Activated CD8-positive, alpha-beta memory T cell treated with anti-CD3 and anti-CD28 coated beads for 48 hours (primary cell): Measurements from ENCODE around the gene ADAD2.

Experiments
- DNase-seq, 3 experiments: peaks; one replicate each; pipeline ENCODE4 v3.0.0-alpha.2; 2020; ENCODE audit warnings: low read depth in 2 of 3, low spot score in 2 of 3

ADAD2 gene

DNA sequence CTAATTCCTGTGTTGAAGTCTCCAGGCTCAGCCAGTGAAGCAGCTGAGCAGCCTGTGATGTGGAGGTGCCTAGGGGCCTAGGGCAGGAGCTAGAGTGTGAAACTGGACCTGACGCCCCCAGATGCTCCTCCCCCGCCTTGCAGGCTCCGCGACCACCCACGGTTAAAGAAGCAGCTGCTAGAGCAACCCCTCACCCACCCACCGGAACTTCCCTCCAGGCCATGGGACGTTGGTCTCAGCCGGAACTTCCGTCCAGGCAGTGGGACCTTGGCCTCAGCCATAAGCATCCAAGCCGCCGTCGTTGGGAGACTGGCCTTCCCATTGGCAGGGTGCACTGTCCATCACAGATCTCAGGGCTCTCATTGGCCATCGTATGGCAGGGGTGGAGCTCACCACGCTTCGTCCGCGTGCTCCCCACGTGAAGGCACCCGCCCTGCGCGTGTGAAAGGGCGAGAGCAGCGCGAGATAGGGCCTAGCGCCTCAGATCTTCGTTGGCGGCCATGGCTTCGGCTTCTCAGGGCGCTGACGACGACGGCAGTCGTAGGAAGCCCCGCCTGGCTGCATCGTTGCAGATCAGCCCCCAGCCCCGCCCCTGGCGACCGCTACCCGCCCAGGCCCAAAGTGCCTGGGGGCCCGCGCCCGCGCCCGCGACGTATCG is at the start of gene ADAD2:
ADAD2 (plus strand) TSS at position 427 of the 658 bp plus-strand sequence; CDS start at position 501, 74 bp downstream.
- no peak for DNase-seq

DNA sequence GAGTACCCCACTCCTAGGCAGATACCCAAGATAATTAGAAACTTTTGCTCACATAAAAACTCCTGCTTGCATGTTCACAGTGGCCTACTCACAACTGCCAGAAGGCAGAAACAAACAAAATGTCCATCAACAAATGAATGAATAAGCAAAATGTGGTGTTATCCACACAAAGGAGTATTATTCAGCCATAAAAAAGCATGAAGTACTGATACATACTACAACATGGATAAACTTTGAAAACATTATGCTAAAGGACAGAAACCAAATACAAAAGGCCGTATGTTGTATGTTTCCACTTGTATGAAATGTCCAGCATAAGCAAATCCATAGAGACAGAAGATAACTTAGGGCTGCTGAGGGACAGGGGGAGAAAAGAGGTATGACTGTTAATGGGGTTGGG is 47.9 kb upstream of the ADAD2 start:
- DNase-seq: no peak

DNA sequence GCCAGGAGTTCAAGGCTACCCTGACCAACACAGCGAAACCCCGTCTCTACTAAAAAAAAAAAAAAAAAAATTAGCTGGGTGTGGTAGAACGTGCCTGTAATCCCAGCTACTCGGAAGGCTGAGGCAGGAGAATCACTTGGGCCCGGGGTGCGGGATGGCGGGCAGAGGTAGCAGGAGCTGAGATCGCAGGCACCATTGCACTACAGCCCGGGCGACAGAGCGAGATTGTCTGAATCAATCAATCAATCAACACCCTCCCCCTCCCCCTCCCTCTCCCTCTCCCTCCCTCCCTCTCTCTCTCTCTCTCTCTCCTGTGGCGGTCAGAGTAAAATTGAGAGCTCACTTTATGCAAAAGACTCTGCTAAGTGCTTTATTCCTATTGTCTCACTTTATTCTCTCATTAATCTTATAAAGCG is 47.2 kb upstream of the ADAD2 start:
- no peak for DNase-seq

DNA sequence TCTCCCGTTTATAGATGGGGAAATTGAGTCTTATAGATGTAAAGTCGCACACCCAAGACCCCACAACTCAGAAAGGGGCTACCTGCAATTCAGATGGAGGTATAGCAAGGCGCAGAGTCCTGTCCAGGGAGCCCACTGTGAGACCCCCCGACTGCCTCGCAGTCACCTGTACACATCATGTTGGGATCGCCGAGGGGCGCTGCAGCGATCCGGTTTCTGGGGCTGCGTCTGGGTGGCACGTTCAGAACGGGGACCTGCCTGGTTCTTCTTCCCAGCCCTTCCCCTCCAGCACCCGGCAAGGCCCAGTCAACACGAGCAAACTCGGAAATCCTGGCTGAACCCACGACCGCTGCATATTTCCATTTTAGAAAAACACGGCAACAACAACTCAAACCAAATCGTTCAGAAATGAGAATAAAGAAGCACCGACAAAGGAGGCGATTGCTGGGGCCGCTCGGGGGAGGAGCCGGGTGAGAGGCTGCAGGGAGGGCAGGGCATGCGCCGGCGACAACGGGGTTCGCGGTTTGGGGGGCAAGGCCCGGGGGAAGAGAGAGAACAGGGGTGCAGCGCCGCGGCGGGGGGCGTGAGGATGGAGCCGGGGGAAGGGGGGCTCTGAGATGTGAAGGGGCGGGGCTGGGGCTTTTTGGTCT is 46.6 kb upstream of the ADAD2 start:
- peak in 2 of 3 experiments; percentile 13 to 17 for DNase-seq

DNA sequence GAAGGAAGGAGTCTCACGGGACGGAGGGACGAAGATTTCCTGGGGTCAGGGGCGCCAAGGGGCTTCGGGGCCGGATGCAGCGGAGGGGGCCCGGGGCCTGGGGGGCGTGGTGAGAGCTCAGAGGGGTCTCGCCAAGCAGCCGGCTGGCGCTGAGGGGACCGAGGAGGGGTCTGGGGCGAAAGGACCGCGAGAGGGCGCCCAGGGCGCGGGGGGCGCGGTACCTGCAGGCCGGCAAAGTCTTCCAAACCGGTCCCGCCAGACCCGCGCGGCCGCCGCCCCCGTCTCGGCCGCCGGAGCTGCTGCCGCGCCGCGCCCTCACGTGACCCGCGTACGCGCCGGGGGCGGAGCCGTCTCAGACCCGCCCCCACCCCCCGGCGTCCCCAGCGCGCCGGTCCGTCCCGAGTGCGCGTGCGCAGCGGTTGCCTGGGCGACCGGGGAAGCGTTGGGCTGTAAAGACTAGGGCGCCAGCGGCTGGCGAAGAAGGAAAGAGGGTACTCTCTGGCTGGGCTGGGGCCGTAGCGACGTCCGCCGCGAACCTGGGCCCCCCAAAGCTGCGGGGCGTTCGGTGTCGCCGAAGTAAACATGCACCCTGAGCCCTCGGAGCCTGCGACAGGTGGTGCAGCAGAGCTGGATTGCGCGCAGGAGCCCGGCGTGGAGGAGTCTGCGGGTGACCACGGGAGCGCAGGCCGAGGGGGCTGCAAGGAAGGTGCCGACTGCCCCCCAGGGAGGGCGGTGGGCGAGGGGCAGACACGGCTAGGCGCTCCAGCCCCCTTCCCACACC is 45.9 kb upstream of the ADAD2 start, which contains the start of the genes DNAAF1 and HSDL1:
DNAAF1 (plus strand) TSS at position 450 of the 781 bp plus-strand sequence; CDS start at position 583, 133 bp downstream.
HSDL1 (minus strand) TSS at position 319 of the 781 bp plus-strand sequence. CDS start 13,856 bp downstream, outside the sequence.
- DNase-seq: peak; percentile 90 to 96 (median 91)

DNA sequence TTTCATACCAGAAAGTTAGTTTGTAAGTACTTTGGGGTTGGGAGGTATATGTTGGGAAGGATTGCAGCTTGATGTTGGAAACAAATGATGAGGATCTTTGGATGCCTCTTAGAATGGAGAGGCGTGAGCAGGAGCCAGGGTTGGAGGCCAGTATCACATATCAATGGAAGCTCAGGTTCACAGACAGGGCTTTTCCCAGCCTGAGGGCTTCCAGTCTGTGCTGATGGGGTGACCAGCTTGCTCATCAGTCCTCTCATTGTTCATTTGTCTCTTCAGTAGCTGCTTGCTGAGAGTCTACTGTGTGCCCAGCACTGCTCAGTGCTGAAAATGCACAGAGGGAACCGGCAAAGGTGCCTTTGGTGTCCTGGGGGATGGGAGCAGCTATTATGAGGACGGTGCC is 40.0 kb upstream of the ADAD2 start:
- no peak for DNase-seq

DNA sequence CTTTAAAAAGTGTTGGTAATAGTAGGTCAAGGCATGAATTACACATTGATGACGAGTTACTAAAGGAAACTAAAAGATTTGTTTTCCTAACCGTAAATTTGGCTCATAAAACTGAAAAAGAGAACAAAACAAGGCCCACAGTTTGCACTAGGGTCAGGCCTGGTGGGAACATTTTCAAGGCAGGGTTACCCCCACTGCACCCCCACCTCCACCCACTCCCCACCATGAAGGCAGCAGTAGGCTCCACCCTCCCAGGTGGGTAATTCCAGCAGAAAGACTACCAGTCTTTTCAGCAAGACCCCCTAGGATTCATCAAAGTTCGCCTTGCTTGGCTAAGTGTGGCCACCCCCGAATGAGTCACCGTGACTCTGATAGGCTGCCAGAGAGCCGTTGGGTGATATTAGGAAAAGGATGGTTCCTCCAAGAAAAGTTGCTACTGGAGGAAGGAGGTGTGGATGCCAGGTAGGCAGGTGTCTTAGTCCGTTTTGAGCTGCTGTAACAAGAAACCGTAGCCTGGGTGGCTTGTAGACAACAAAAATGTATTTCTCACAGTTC is 37.2 kb upstream of the ADAD2 start:
- DNase-seq: no peak

DNA sequence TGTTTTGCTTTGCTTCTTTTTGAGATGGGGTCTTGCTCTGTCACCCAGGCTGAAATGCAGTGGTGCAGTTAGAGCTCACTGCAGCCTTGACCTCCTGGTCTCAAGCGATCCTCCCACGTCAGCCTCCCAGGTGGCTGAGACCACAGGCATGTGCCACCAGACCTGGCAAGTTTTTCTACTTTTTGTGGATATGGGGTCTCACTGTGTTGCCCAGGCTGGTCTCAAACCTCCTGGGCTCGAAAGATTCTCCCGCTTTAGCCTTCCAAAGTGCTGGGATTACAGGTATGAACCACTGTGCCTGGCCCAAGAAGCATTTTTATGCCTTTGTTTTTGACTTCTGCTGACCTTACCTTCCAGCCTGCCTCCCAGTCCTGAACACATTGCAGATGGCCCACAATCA is 35.7 kb upstream of the ADAD2 start:
- no peak for DNase-seq

DNA sequence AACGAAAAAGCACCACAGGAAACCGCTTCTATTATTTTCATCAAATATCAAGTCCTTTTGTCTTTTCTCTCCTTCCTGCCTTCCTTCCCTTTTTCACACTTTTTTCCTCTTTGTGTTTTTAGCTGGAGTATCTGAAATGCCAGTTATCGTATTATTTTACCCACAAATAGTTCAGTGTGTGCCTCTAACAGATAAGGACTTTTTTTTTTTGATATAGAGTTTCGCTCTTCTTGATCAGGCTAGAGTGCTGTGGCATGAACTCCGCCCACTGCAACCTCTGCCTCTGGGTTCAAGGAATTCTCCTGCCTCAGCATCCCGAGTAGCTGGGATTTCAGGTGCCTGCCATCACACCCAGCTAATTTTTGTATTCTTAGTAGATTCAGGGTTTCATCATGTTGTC is 35.2 kb upstream of the ADAD2 start:
- DNase-seq: no peak

DNA sequence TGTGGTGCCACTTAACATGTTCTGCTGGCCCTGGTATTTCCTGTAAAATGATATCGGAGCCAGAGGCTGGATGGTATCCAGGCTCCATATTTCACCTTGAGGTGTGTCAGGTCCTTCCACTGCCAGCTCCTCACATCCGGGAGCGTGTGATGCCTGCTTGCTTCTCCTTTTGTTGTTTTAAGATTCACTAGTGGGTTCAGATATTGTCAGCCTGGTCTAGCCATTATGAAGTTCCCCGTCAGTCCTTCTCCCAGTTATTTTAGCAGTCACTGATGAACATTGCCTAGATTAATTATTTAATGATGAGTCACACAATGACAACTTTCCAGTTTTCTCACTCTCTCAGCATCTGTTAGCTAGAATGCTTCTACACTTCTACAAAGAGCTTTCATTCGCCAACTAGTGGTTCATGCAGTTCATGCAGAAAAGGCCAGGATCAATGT is 34.6 kb upstream of the ADAD2 start:
- no peak for DNase-seq

DNA sequence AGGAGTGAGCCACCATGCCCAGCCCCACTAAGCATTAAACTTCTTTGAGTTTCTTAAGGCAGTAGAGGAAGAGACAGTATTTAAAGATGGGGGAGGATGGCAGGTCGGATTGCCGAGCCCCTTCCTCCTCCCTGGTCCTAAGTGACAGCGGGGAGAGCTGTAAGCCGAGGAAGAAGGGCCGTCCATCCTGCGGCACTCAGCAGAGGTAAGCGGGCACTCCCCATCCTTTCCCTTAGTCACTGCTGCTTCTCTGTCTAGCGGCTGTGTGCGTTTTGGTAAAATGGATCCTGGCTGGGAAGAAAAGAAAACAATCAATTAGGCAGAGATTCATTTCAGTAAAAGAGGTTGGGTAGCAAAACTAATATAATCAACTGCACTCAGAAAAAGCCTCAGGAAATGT is 31.9 kb upstream of the ADAD2 start:
- DNase-seq: no peak

DNA sequence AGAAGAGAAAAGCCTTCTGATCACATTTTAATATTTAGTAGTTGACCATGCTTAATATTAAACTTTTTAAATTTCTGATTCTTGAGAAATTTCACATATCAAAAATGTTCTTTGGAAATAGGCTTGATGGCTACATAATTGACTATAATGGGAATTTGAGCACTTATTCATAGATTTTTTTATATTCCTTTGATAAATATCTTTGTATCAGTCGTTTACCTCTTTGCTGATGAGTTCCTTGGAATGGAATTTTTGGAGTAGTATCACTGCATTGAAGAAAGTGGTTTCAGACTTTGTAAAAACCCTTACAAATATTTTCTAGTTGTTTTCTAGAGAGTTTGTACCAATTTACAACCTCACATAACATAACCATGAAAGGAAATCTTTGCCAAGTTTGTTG is 31.2 kb upstream of the ADAD2 start:
- DNase-seq: no peak

DNA sequence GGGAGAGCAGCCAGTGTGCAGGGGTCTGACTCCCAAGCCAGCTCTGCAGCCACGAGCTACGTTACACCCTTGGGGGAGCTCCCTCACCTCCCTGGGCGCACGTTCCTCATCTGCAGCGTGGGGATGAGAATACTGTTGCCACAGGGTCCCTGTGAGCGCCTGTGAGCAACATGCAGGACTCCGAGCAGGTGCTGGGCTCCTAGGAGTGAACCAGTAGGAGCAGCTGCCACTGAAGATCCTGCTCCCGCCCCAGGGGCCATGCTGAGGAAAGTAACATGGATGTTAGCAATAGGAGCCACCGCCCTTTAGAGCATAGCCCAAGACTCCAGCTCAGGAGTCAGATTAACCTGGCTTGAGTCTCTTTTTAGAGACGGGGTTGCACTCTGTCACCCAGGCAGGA is 29.9 kb upstream of the ADAD2 start:
- DNase-seq: no peak

DNA sequence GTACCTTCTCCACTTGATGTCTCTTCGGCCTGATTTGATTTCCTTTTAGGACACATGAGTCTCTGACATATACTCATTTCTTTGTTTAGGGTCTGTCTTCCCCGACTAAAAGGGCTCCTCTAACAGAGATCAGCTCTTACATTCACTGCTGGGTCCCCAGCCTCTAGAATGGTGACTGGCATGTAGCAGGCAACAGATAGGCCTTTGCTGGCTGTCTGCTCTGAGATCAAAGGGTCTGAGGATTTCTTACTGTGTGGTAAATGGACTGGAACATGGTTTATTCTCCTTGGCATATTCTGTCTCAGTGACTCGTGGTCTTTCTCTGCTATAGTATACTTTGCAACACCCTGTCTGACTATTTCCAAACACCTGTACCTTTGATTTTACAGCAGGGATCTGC is 29.2 kb upstream of the ADAD2 start:
- no peak for DNase-seq

DNA sequence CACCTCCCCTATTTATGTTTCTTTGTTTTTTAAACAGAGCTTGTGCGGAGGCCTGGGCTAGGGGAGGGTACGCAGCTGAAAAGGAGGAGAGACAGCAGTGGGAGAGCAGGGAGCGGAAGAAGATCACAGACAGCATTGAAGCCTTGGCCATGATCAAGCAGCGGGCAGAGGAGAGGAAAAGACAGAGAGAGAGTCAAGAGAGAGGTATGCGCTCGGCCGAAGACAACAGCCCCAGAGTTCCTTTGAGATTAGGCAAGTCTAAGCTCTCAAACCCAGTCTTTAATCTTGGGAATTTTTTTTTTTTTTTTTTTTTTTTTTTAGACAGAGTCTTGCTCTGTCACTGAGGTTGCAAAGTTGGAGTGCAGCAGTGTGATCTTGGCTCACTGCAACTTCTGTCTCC is 25.2 kb upstream of the ADAD2 start:
- DNase-seq: no peak

DNA sequence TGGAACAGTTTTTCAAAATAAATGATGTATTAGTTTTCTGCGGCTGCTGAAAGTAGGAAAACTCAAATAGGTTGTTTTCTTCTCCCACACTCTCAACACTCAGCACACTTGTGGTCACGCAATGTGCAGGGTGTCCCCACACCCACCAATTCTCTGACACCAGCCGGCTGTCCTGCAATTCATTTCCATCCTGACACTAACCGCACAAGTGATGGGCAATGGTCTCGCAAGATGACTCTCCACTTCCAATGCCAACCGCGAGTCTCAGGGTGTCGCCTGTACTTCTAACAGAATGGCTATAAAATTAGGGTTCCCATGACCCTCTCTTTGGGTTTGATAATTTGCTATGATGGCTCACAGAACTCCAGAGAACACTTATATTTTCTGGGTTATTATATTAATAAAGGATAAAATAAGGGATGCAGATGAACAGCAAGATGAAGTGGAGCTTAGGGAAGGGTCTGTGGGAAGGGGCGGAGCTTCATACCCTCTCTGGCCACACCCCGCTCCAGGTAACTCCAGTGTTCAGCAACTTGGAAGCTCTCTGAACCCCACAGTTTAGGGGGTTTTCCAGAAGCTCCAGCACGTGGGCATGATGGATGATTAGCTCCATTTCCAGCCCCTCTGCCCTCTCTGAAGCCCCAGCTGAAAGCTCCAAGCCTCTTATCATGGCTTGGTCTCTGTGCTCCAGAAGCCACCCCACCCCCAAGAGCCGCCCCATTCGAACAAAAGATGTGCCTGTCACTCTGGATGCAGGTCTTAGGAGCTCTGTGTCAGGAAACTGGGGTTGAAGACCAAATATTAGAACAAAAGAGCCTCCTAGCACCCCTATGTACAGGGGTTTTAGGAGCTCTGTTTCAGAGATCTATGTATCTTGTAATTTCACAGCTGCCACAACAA is 23.9 kb upstream of the ADAD2 start:
- no peak for DNase-seq

DNA sequence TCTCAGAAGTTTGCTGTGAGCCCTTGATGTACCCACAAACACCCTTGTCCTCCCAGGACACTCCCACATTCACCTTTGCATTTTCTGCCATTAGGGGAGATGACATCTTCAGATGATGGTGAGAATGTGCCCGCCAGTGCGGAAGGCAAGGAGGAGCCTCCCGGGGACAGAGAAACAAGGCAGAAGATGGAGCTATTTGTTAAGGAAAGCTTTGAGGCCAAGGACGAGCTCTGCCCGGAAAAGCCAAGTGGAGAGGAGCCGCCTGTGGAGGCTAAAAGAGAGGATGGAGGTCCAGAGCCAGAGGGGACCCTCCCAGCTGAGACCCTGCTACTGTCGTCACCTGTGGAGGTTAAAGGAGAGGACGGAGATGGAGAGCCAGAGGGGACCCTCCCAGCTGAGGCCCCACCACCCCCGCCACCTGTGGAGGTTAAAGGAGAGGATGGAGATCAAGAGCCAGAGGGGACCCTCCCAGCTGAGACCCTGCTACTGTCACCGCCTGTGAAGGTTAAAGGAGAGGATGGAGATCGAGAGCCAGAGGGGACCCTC is 21.1 kb upstream of the ADAD2 start:
- DNase-seq: no peak

DNA sequence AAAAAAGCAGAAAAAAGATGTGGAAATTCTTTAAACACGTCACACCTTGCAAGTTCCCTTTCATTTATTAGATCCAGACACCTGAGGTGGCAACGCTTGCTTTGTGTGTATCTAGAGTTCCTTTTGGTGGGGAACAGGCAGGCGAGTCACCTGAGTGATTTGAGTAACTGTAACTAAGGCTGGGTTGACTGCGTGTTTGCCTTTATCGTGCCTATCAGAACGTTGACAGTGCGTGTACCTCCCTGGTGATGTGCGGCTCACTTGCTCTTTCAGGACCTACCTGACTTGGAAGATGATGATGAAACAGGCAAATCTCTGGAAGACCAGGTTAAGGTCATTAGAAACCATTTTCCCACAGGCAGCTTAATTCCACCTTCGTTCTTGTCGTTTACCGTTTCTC is 16.6 kb upstream of the ADAD2 start:
- DNase-seq: no peak

DNA sequence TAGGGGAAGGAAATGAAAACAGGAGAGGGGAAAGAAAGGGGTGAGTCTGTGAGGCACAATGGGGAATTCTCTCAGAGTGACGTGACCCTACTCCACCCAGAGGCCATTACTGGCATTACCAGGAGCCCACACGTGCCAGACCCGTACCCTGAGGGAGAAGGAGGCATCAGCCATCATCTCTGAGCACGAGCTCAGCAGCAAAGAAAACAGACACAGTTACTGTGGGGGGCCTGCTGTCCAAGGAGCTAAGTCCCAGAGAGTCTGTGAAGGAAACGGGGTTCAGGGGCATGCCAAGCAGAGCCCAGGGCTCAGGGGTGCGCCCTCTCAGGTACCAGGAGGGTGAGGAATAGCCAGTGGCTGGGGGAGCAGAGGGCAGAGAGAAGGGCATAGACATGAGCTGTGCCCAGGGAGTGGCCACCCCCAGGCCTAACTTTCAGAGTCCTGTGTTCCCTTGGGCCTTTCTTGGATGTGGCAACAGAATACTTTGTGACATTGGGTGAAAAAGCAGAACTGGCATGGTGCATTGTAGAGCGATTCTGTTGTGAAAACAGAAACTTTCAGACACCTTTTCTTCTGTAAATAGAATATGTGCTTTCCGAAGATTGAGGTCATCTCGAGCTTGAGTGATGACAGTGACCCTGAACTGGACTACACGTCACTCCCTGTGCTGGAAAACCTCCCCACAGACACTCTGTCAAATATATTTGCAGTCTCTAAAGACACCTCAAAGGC is 15.4 kb upstream of the ADAD2 start:
- DNase-seq: peak in 1 of 3 experiments; percentile 46
